ENCODE data around the gene ABHD17B. TPM values are rescaled to one million over a fixed set of nuclear protein-coding genes. Genes with fewer than 3 reads are reported as not detected.
"Not testable (repeated sequence)": the region's sequence is repeated elsewhere in the genome, so short reads cannot be mapped to it uniquely, and the experiment has no call there.

The ABHD17B gene
- total RNA-seq: 26.1 and 29.8 TPM in 2 replicates

DNA sequence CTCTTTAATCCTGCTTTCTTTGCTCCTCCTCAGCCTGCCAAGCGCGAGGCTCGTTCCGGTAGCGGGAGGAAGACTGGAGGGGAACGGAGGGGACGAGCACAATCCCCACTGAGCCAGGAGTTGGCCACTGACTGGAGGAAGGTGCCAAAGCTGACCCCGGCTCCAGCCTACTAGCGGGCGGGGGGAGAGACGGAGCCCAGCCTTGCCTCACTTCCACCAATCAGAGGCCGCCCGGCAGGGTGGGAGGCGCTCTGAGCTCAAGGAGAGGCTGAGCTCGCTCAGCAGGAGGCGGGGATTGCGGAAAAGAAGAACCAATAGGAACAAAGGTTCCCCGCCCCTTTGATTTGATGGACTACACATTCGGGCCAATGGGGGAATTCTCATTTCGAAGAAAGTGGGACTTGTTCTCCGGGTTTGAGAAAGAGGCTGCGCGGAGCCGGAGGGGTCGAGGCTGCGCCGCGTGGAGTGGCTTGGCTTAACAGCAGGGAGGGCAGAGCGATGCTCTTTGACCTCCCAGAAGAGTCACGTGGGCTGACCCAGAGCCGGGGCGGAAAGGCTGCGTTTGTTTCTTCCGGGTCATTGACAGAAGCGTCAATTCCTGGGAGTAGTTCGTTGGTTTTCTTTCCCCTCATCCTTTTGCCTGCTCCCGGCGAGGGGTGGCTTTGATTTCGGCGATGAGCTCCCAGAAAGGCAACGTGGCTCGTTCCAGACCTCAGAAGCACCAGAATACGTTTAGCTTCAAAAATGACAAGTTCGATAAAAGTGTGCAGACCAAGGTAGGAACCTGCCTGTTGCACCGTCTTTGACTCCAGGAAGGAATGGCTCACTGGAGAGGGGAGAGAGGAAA is at the start of gene ABHD17B, which contains the start of gene C9orf85:
TSS of gene ABHD17B (minus strand) at position 133 of the 847 bp plus-strand sequence. CDS start 36,113 bp downstream, outside the sequence.
TSS of gene C9orf85 (plus strand) at position 579 of the 847 bp plus-strand sequence. CDS start at position 675, 96 bp downstream.
- peak; percentile 97 for DNase-seq (ENCODE audit: low read depth, low spot score)

DNA sequence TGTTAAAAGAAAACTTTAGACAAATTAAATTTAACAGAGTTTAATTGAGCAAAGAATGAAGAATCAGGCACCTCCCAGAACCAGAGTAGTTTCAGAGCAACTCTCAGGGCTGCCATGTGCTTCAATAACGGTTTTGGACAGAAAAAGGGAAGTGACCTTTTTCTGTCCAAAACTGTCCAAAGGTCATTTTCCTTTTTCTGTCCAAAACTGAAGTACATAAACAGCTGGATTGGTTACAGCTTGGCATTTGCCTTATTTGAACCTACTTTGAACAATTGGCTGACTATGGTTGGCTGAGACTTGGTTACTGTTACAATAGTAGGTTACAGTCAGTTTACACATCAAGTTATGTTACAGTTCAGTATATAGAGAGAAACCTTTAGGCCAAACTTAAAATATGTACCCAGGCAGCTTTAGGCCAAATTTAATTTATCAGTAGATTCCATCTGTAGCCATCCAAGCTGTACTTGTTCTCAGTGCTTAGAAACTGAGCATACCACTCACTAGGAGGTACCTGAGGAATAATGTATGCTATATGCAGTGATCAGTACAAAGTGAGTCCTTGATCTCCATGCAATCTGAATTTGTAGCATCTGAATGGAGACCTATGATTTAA is 44.4 kb upstream of the ABHD17B start:
- DNase-seq (ENCODE audit: low read depth, low spot score): no peak

DNA sequence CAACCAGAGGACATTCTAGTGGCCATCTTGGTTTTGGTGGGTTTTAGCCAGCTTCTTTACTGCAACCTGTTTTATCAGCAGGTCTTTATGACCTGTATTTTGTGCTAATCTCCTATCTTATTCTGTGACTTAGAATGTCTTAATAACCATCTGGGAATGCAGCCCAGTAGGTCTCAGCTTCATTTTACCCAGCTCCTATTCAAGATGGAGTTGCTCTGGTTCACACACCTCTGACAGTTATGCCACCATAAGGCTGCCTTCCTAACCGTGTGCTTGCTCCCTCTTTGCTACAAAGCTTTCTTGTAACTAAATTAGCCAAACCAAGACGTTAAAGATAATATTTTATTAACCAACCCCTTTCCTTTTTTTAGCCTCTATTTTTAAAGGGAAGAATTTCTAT is 43.7 kb upstream of the ABHD17B start:
- not testable (repeated sequence) for DNase-seq (ENCODE audit: low read depth, low spot score)

DNA sequence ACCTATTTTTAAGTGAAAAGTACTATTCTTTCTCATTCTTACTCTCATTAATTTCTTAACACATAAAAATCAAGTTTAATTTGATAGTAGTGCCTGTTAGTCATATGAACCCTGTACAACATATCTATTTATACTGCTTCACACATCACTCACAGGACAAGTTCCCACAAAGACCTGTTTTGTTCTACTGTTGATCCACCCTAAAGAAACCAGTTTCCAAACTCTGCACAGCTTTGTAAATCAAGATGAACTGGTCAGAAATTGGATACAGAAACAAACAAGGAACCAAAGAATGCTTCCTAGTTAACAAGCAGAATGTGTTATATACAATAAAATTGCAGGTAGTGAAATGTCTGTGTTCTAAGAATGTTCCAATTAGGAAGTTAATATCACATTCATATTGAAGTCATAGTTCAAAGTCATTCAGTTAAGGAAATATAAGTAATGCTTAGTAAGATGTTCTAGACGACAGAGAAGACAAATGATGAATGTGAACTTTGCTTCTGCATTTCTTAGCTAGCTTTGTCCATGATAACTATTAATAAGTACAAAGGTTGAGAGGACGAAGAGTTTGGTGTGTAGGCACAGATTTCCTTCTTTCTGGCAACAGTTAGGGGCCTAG is 33.9 kb upstream of the ABHD17B start:
- DNase-seq (ENCODE audit: low read depth, low spot score): no peak

DNA sequence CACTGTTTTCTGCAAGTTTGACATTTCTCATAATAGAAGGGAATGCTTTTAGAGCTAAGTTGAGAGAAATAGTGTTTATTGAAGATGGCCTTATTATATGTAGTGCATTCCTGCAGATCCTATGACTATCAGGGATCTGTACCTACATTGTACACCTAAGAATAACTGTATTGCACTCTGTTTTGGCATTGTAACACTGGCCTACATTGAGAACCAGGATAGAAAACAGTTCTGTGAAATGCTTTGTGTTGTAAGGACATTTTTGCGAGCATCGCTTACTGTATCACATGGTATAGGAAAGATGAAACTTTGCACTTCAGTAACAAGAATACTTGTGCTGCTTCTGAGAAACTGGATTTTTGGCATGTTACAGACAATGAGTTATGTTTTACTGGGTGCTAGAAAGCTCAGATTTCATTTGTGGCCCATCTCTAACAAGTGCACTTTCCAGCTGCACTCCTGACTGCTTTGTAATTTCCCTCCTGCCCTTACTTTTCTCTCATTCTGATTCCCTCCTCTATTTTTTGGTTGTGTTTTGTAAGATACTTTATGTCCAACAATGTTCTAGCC is 31.1 kb upstream of the ABHD17B start:
- DNase-seq (ENCODE audit: low read depth, low spot score): no peak

DNA sequence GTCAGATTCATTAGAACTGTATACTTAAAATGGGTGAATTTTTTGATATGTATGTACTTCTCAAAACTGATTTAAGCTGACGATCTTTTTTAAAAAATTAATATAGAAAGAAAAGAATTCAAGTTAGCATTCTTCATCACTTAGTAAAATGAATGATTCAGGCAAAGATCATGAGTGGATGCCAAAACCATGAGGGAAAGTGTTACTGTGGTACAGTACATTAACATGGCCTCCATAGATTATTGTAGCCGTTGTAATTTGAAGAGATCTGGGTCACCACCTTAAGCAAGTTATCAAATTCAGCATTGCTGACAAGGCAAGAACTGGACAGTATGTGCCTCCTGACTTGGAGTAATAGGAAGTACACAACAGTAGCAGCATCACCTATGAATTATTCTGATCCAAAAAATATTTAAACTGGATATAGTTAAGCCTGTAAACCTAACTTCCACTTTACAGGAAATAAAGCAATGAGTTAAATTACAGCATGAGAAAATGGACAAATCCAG is 30.1 kb upstream of the ABHD17B start:
- no peak for DNase-seq (ENCODE audit: low read depth, low spot score)

DNA sequence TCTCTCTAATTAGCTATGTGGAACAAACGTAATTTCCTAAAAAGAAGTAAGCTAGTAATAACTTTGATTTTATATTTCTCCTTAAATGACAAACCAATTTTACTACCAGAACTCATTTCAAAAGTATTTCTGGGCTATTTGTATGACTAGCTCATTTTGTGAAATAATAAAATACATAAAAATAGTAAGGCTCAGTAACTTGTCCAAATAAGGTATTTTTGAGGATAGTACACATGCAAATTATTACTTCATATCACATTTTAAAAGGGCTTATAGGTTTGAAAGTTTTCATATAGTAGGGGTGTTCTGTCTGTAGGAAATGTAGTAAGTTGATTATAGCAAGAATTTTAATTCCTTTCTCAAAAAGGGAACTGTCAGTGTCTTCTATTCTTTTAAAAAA is 26.9 kb upstream of the ABHD17B start:
- no peak for DNase-seq (ENCODE audit: low read depth, low spot score)

DNA sequence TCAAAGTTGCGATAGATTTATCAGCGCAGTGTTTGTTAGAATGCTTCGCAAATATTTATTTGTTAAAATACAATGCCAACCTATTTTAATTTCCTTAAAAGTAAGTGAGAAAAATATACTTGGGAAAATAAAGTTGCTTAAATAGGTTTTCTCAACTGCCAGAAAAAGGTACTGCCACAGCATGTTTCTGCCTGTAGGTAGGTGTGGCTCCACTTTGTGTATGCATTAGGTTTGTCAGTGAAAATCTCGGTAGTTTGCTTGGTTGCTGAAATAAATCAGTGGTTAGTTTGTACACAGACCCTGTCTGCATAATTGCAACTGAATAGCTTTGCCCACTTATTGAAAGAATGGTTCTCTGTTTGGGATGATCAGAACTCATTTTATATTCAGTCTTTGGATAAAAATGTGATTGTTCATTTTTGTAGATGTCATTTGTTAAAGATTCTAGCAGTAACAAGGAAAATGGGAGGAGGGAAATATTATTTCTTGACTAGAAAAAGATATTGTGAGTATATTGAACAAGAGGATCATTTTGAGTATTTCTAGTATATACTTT is 26.2 kb upstream of the ABHD17B start:
- DNase-seq (ENCODE audit: low read depth, low spot score): no peak

DNA sequence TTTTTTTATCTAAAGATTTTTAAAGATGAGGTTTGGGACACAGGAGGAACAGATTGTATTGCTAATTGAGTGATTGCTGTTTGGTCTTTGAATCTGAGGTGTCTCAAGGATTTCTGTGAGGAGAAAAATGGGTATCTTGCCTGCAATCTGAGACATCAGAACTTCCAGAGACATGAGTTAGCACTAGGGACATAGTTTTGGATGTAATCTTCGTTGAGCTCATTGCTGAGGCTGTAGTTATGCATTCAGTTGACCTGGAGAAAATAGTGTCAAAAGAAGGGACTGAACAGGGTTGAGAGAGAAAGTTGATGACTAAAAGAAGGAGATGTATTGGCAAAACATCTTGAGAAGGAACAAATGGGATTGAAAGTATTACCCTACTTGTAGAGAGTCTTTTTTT is 25.1 kb upstream of the ABHD17B start:
- DNase-seq (ENCODE audit: low read depth, low spot score): no peak

DNA sequence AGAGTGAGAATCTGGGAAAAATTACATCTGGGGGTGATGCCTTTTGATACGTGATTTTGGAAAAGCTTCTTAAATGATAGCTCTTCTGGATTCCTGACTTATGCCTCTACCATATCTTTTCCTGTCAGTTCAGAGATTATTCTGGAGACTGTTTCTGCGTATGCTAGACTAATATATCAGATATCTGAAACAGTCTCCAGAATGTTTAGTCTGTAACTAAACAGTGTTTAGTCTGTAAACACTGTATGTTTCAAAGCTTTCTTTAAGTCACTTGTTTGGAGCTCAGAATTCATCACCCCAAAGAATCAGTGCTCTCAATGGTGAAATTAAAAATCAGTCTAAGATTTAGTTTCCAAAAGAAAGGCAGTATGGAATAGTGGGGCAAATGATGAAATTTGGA is 20.2 kb upstream of the ABHD17B start:
- no peak for DNase-seq (ENCODE audit: low read depth, low spot score)

DNA sequence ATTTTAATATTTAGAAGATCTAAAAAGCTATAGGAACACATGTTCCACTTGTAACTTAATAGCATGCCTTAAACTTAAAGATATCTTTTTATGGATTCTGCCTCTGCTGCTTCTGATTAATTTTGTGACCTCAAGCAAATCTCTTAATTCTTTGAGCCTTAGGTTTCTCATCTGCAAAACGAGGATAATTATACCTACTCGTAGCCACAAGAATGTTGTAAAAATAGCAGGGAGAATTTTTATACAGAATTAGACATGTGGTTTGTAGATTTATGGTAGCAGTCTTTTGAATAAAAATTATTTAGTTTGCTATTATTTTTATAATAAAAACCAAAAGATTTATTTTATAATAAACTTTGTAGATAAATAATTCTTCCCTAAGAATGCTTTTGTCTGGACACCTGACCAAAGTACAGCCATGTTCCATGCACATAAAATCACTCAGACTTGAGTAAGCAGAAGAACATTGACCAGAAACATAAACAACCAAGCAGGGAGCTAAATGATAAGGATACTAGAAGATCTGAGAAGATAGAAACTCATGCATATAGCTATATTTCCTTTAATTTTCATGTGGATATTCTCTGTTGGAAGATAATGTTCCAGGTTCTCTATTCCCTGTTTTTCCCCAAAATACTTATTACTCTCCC is 18.9 kb upstream of the ABHD17B start:
- no peak for DNase-seq (ENCODE audit: low read depth, low spot score)

DNA sequence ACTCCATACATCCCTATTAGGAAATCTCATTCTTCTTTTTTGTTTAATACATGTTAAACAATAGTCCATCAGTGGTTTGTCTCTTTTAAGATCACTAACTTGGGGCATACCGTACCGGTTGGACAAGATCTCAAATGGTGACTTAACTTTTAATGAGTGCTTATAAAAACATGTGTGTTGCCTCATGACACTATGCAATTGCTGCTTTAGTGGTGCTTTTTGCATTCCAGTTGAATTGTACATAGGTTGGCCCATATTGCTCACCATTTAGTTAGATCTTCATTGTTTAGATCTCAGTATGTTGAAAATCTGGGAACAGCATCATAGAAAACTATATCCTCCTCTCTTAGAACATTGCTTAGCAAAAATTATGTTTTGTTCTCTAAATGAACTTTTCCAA is 18.2 kb upstream of the ABHD17B start:
- DNase-seq (ENCODE audit: low read depth, low spot score): no peak

DNA sequence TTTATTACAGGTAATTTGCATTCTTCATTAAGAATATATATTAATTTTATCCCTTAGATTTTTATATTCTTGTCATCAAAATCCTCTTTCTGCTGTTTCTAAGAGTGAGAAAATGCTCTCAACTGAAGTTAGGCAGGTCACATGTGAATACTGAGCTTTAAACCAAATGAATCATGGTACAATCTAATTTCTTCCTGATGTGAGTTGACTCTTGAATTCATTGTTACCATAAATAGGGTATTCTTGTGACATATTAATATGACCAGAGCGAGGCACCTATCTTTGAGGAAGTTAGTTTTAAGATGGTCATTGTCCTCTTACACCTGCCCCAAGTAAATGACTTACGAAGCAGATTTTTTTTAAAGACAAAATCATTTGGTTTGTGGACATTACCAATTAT is 17.8 kb upstream of the ABHD17B start:
- no peak for DNase-seq (ENCODE audit: low read depth, low spot score)

DNA sequence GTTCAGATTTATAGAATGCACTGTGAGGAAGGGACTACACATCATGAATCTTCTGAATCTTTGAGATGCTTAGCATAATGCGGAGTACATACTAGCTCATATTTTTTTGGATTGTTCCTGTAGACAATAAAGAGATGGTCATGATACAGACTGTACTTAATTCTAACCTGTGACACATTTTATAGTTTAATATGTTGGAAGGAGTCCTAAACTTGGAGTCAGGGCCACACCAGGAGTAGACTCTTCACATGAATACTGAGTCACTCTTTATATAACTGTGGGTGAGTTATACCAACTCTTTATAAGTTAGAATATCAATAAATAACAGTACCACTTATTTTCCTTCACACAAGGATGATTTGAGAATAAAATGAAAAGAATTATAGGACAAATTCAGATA is 17.4 kb upstream of the ABHD17B start:
- no peak for DNase-seq (ENCODE audit: low read depth, low spot score)

DNA sequence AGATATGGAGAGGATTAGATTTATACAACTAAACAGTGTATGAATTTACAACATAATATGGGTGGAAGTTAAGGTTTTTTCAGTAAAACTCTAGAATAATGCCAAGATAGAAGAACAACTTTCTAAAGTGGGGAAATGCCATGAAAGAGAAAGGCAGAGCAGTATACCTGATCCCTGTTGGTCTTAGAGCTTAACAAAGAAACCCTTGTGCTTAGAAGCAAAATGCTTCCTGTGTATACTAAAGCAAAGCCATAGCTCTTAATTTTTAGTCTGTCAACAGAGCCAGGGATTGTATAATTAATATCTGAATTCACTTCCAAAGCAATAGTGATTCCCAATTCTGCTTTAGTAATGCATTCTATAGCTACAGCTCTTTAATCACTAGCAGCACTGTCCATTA is 14.8 kb upstream of the ABHD17B start:
- no peak for DNase-seq (ENCODE audit: low read depth, low spot score)

DNA sequence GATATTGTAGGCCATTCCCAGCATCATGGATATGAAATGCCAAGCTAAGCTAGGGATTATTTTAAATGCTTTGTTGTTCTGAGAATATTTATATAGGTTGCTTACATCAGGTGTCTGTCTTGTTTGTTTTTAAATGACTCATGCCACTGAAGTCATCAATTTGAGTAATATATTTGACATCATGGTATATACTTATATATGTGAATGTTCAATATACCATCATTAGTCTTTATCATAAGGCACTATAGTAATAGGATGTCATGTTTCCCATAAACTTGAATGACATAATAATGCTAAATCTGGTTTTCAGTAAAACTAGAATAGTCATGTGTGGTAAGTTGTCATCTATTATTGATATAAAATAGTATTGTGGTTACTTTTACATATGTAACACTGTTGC is 13.6 kb upstream of the ABHD17B start:
- no peak for DNase-seq (ENCODE audit: low read depth, low spot score)

DNA sequence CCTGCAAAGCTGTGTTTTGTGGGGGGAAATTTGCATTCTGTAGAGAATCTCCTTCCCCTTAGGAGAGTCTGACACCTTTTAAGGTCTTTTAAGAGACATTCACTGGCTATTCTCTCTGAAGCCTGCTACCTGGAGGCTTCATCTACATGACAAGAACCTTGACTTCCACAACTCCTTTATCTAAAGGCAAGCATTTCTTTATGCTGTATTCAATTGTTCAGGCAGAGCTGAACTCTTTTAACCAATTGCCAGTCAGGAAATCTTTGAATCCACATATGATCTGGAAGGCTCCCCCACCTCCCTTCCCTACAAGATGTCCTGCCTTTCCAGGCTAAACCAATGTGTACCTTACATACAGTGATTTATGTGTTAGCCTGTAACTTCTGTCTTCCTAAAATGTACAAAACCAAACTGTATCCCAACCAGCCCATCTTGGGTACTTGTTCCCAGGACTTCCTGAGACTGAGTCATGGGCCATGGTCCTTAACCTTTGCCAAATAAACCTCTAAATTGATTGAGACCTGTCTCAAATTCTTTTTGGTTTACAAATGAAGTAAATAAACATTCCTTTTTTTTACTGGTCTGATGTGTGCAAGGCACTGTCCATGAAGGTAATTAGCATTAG is 10.3 kb upstream of the ABHD17B start:
- DNase-seq (ENCODE audit: low read depth, low spot score): no peak

DNA sequence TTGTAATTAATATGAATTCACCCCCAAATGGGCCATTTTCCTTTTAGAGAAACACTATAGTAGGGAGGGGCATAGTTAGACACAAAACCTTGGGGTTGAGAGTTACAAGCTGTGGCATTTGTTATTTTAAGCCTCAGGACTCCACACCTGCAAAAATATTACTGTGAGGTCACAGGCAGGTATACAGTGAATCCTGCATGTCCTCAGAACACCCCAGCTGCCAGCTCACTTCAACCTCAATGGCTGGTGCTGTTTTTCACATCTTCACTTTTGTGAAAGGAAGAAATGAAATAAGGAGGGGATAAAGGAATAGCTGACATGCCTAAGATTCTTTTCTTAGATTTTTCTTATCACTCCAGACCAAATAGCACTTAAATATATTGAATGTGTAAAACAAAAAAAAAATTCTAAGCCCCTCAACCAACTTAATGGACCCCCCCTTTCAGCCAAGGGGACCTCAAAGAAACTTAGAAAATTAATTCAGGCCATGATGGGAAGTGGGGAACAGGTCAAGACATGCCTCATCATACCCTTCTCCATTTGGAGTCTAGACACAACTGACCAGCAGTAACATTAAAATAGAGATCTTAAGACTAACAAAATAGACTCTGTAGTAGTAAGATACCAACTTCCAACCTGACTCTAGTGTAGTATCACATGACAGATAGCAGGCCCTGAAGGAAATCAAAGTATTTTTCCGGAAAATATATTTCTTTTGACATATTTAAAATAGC is 9.6 kb upstream of the ABHD17B start:
- no peak for DNase-seq (ENCODE audit: low read depth, low spot score)

DNA sequence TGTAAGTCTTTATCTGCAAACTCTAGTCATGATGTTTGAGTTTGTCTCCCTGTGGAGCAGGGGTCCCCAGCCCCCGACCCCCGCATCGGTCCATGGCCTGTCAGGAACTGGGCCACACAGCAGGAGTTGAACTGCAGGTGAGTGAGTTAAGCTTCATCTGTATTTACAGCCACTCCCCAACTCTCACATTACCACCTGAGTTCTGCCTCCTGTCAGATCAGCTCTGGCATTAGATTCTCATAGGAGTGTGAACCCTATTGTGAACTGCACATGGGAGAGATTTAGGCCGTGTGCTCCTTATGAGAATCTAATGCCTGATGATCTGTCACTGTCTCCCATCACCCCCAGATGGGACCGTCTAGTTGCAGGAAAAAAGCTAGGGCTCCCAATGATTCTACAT is 7.4 kb upstream of the ABHD17B start:
- no peak for DNase-seq (ENCODE audit: low read depth, low spot score)
